Endothelial cell of umbilical vein (primary cell): ENCODE measurements around the gene ADD1. TPM values are rescaled to one million over a fixed set of nuclear protein-coding genes. Genes with fewer than 3 reads are reported as not detected.

ENCODE experiments used
- BruUV-seq: library from RNA; stranded (reverse); fragments of 400-500 nt; replicated peaks from 2 replicates; lab custom pipeline; 2021; lab: Mats Ljungman, UMichigan
- CTCF ChIA-PET: fragments of 300-600, 350-600 bp; sonication (Branson Sonifier 250); formaldehyde crosslinking; loops from one replicate; lab custom pipeline; 2021; ENCODE audit warnings: antibody characterized with exemption, inconsistent platforms; lab: Charles Lee
- POLR2A ChIA-PET: fragments of 300-600, 350-600 bp; sonication (Branson Sonifier 250); formaldehyde crosslinking; loops from one replicate; lab custom pipeline; 2021; ENCODE audit warnings: antibody characterized with exemption, inconsistent platforms; lab: Charles Lee
- DNase-seq: peaks from one replicate; pipeline ENCODE4 v3.0.0-alpha.2; 2011; ENCODE audit warnings: low read depth, low spot score
- FAIRE-seq: peaks from 2 replicates; lab custom pipeline; 2011; peaks lifted over from hg19 to GRCh38; lab: Jason Lieb, UNC
- H2AFZ ChIP-seq: 2 replicates; pipeline ENCODE4 v1.6.0; 2012; ENCODE audit warnings: low read depth, low read length, control low read depth, inconsistent platforms
- H3K27ac ChIP-seq: 2 replicates; pipeline ENCODE4 v1.5.1; 2011; ENCODE audit warnings: low read depth, mild to moderate bottlenecking, control low read depth, low read length, moderate library complexity; ENCODE audit not compliant: insufficient read depth
- H3K27me3 ChIP-seq, 2 experiments: 2 replicates each; pipeline versions ENCODE4 v1.6.0 to v1.6.1; 2011; ENCODE audit warnings: low read length in 2 of 2, mixed read lengths in 1 of 2; ENCODE audit not compliant: control insufficient read depth in 2 of 2, insufficient read depth in 2 of 2
- H3K36me3 ChIP-seq, 2 experiments: 2 replicates in 1 of 2; 3 replicates in 1 of 2; pipeline ENCODE4 v1.5.1; 2011; ENCODE audit warnings: low read length in 2 of 2, mild to moderate bottlenecking in 1 of 2, moderate library complexity in 1 of 2; ENCODE audit not compliant: control insufficient read depth in 2 of 2, insufficient read depth in 2 of 2; ENCODE audit errors: extremely low read depth in 1 of 2
- H3K4me1 ChIP-seq: 3 replicates; pipeline ENCODE4 v1.5.1; 2011; ENCODE audit warnings: mild to moderate bottlenecking, low read length; ENCODE audit not compliant: control insufficient read depth, insufficient read depth; ENCODE audit errors: extremely low read depth
- H3K4me2 ChIP-seq: 2 replicates; pipeline ENCODE4 v1.6.1; 2011; ENCODE audit warnings: low read length, control low read depth, mixed read lengths; ENCODE audit not compliant: insufficient read depth
- H3K4me3 ChIP-seq, 3 experiments: fragments of 200-600 bp in 1 of 3; sonication (generic), shearing (Covaris generic) in 1 of 3; replicated peaks in 1 of 3; 2 replicates each; pipeline ENCODE4 v1.5.1; 2011 to 2016; ENCODE audit warnings: control low read depth in 3 of 3, low read length in 3 of 3, mild to moderate bottlenecking in 2 of 3, inconsistent platforms in 1 of 3, low read depth in 1 of 3, moderate library complexity in 1 of 3; ENCODE audit not compliant: insufficient read depth in 1 of 3
- H3K79me2 ChIP-seq: 2 replicates; pipeline ENCODE4 v1.6.0; 2012; ENCODE audit warnings: low read length, inconsistent platforms; ENCODE audit not compliant: control insufficient read depth, insufficient read depth
- H3K9ac ChIP-seq: replicated peaks from 2 replicates; pipeline ENCODE3; 2011; ENCODE audit warnings: low read length, control low read depth; ENCODE audit not compliant: insufficient read depth; ENCODE audit errors: extremely low read depth
- H3K9me1 ChIP-seq: replicated peaks from 3 replicates; pipeline ENCODE4 v1.6.0; 2011; ENCODE audit warnings: mild to moderate bottlenecking, low read length; ENCODE audit not compliant: control insufficient read depth, insufficient read depth; ENCODE audit errors: extremely low read depth
- H3K9me3 ChIP-seq: replicated peaks from 2 replicates; pipeline ENCODE4 v1.5.1; 2012; ENCODE audit warnings: low read length, inconsistent platforms; ENCODE audit not compliant: control insufficient read depth, insufficient read depth
- H4K20me1 ChIP-seq: replicated peaks from 2 replicates; pipeline ENCODE3; 2011; ENCODE audit warnings: mild to moderate bottlenecking, low read length; ENCODE audit not compliant: control insufficient read depth, insufficient read depth; ENCODE audit errors: extremely low read depth
- EZH2 ChIP-seq: IDR thresholded peaks from 2 replicates; pipeline ENCODE4 v1.6.1; 2012; ENCODE audit warnings: borderline replicate concordance, low read depth, mild to moderate bottlenecking, moderate library complexity, low read length, inconsistent platforms; ENCODE audit not compliant: severe bottlenecking
- FOS ChIP-seq: IDR thresholded peaks from 2 replicates; pipeline ENCODE4 v1.6.1; 2011; ENCODE audit warnings: mild to moderate bottlenecking, low read length, moderate library complexity, borderline replicate concordance; ENCODE audit not compliant: insufficient read depth
- GATA2 ChIP-seq: IDR thresholded peaks from 2 replicates; pipeline ENCODE4 v1.7.0; 2011; ENCODE audit warnings: low read depth, mild to moderate bottlenecking, moderate library complexity, mixed read lengths, low read length; ENCODE audit not compliant: insufficient read length, insufficient read depth
- JUN ChIP-seq: IDR thresholded peaks from 2 replicates; pipeline ENCODE4 v1.6.1; 2011; ENCODE audit warnings: borderline replicate concordance, low read depth; ENCODE audit not compliant: insufficient read length, insufficient read depth
- MYC ChIP-seq: IDR thresholded peaks from one replicate; pipeline ENCODE4 v1.6.1; 2011; ENCODE audit warnings: mild to moderate bottlenecking, low read depth, low read length
- POLR2A ChIP-seq: IDR thresholded peaks from 2 replicates; pipeline ENCODE4 v1.6.1; 2012; ENCODE audit warnings: low read depth, mild to moderate bottlenecking, control low read depth, low read length
- POLR2AphosphoS5 ChIP-seq: IDR thresholded peaks from 2 replicates; pipeline ENCODE4 v1.6.1; 2012; ENCODE audit warnings: low read depth, mild to moderate bottlenecking, control low read depth, low read length, moderate library complexity; ENCODE audit not compliant: insufficient read depth
- dilution Hi-C: fragments of 300-500 bp; cut with MboI; formaldehyde crosslinking; loops from one replicate; pipeline ENCODE4 v1.15.0; 2019; ENCODE audit warnings: low sequenced_read_pairs; ENCODE audit not compliant: extremely low pct_ligation_motif_present
- intact Hi-C: fragments of 100-400 bp; cut with micrococcal nuclease; formaldehyde crosslinking; loops from one replicate; pipeline ENCODE4 v1.10.0; 2022
- polyA plus RNA-seq, 4 experiments: library from polyadenylated mRNA; depleted of rRNA in 3 of 4; stranded (reverse) in 3 of 4; unstranded in 1 of 4; fragments of >200 nt; gene quantifications; 2 replicates each; pipeline versions ENCODE4 v1.2.1 to v1.2.3, GENCODE V29; 2011 to 2012; ENCODE audit warnings: missing spikeins in 1 of 4
- total RNA-seq: library from RNA; stranded (reverse); gene quantifications from 2 replicates; pipeline ENCODE4 v1.2.3, GENCODE V29; 2021
- TF ChIP-seq, protein P1 (sequence below), 2 donors: IDR thresholded peaks; 1 replicate in 1 of 2; 2 replicates in 1 of 2; pipeline ENCODE4 v1.5.1; 2011; ENCODE audit warnings: low read length in 2 of 2, mild to moderate bottlenecking in 2 of 2, moderate library complexity in 2 of 2, control low read depth in 1 of 2, inconsistent platforms in 1 of 2, low read depth in 1 of 2; ENCODE audit not compliant: insufficient read depth in 1 of 2; ENCODE audit errors: extremely low read depth in 1 of 2

ADD1 gene
- total and polyA plus RNA-seq, 2 donors (not counting 3 experiments of a cell fraction or from before 2014, with no cell fraction given) = 219 to 305 TPM

DNA sequence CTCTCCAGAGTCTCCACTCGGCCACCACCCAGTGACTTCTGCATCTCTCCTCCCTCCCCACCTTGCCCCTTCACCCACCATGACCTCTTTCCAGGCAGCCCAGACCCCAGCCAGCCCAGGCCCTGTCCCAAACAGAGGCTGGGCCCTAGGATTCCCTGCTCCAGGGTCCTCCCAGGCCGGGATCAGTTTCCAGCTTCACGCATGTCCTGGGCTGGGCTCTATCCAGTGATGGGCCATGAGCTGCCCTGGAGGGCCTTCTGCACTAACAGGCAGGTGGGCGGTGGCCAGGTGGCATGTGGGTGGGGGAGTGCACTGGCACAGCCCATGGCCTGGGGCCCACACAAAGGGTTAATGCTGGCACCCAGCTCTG, 20.4 kb upstream of the ADD1 start:
- intact Hi-C loops = no loop called here
- Histone ChIP-seq H3K79me2 (peaks cover 26% of the 10 kb centered on the region), H3K4me3 (no peak overlapping the region), H3K4me2 (no peak overlapping the region), H3K9me1 (no peaks in the 10 kb centered on the region), H4K20me1 (no peaks in the 10 kb centered on the region), H2AFZ (no peak overlapping the region), H3K27ac (no peak overlapping the region), H3K9me3 (no peaks in the 10 kb centered on the region), H3K9ac (no peak overlapping the region), H3K36me3 (peaks cover 4 to 48% of the 10 kb centered on the region in 2 experiments), H3K27me3 (no peaks in the 10 kb centered on the region), H3K4me1 (no peaks in the 10 kb centered on the region)
- dilution Hi-C loops = no loop called here
- no peak for TF ChIP-seq MYC
- TF ChIP-seq JUN = no peak
- no peak for TF ChIP-seq FOS
- TF ChIP-seq POLR2AphosphoS5 = no peak
- no peak for TF ChIP-seq GATA2
- no peak for TF ChIP-seq POLR2A
- TF ChIP-seq, protein P1, sequence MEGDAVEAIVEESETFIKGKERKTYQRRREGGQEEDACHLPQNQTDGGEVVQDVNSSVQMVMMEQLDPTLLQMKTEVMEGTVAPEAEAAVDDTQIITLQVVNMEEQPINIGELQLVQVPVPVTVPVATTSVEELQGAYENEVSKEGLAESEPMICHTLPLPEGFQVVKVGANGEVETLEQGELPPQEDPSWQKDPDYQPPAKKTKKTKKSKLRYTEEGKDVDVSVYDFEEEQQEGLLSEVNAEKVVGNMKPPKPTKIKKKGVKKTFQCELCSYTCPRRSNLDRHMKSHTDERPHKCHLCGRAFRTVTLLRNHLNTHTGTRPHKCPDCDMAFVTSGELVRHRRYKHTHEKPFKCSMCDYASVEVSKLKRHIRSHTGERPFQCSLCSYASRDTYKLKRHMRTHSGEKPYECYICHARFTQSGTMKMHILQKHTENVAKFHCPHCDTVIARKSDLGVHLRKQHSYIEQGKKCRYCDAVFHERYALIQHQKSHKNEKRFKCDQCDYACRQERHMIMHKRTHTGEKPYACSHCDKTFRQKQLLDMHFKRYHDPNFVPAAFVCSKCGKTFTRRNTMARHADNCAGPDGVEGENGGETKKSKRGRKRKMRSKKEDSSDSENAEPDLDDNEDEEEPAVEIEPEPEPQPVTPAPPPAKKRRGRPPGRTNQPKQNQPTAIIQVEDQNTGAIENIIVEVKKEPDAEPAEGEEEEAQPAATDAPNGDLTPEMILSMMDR (IDR thresholded peaks at IDR 0.05; ENCODE audit: extremely low read depth in 1 of 2, insufficient read depth in 1 of 2, low read depth in 1 of 2, low read length in 2 of 2) = no peak
- TF ChIP-seq EZH2 = no peak
- no peak for DNase-seq
- POLR2A ChIA-PET = no interaction called here
- BruUV-seq = no TSS peak
- no peak for FAIRE-seq
- CTCF ChIA-PET = no interaction called here
